ENCODE measurements around the gene KCNA5. TPM values are rescaled to one million over a fixed set of nuclear protein-coding genes. Genes with fewer than 3 reads are reported as not detected.

Gene KCNA5
- total RNA-seq, 1 experiment from 2014 or later: not detected

DNA sequence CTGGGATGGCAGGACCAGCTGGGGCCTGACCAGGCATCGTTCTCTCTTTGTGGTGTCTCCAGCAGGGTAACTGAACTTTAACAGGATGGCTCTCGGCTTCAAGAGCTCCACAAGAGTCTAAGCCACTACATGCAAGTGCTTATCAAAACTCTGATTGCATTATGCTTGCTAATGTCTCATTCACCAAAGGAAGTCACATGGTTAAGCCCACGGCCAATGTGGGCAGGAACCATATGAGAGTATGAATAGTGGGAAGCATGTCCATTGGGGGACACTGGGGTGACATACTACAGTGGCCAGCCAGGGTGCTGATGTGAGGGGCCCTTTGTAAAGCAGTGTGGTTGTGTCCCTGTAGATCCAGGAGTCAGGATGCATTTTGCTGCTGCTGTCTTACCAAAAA is 35.0 kb upstream of the KCNA5 start:
- CTCF ChIA-PET: no interaction called here
- Histone ChIP-seq H3K27me3 (ENCODE audit: insufficient read depth, low read length) (peaks cover 57% of the 10 kb centered on the region), H3K36me3 (ENCODE audit: control insufficient read depth in 1 of 2, insufficient read depth in 2 of 2, low read length in 2 of 2) (no peaks in the 10 kb centered on the region), H4K20me1 (ENCODE audit: insufficient read depth) (no peaks in the 10 kb centered on the region), H3K27ac (ENCODE audit: low read depth, low read length) (no peak overlapping the region), H2AFZ (ENCODE audit: low read depth, low read length, poor library complexity, severe bottlenecking) (no peak overlapping the region), H3K4me1 (ENCODE audit: control insufficient read depth in 1 of 2, insufficient read depth in 2 of 2, low read length in 2 of 2) (no peaks in the 10 kb centered on the region), H3K4me2 (ENCODE audit: low read length) (no peak overlapping the region), H3K79me2 (ENCODE audit: insufficient read depth, low read length) (no peaks in the 10 kb centered on the region), H3K9ac (ENCODE audit: low read length) (no peak overlapping the region), H3K4me3 (replicated peaks in 1 of 2; ENCODE audit: low read depth in 1 of 2, low read length in 2 of 2) (no peak overlapping the region), H3K9me3 (ENCODE audit: control insufficient read depth in 1 of 2, insufficient read depth in 1 of 2, low read depth in 1 of 2, low read length in 2 of 2) (no peaks in the 10 kb centered on the region), H3K9me2 (ENCODE audit: insufficient read depth) (no peaks in the 10 kb centered on the region)
- POLR2A ChIA-PET: no interaction called here
- no peak for ATAC-seq
- intact Hi-C loops (cut with micrococcal nuclease): no loop called here
- DNase-seq (ENCODE audit: low read depth, low spot score): no peak
- RAD21 ChIA-PET (ENCODE audit: low non-redundant PET in 1 of 2, low total read pairs in 2 of 2, uncharacterized antibody in 2 of 2, unreplicated experiment in 2 of 2): no interaction called here
- no peak for TF ChIP-seq ELF1 (IDR thresholded peaks at IDR 0.05; ENCODE audit: borderline replicate concordance, low read depth)
- TF ChIP-seq EZH2phosphoT487 (IDR thresholded peaks at IDR 0.05; ENCODE audit: borderline replicate concordance): no peak
- TF ChIP-seq ZFX (IDR thresholded peaks at IDR 0.05): no peak
- TF ChIP-seq ZNF274 (IDR thresholded peaks at IDR 0.05; ENCODE audit: low read depth, low read length): no peak
- TF ChIP-seq RAD21 (IDR thresholded peaks at IDR 0.05; ENCODE audit: low read depth): no peak
- TF ChIP-seq EZH2 (IDR thresholded peaks at IDR 0.05): no peak
- TF ChIP-seq, protein P1, sequence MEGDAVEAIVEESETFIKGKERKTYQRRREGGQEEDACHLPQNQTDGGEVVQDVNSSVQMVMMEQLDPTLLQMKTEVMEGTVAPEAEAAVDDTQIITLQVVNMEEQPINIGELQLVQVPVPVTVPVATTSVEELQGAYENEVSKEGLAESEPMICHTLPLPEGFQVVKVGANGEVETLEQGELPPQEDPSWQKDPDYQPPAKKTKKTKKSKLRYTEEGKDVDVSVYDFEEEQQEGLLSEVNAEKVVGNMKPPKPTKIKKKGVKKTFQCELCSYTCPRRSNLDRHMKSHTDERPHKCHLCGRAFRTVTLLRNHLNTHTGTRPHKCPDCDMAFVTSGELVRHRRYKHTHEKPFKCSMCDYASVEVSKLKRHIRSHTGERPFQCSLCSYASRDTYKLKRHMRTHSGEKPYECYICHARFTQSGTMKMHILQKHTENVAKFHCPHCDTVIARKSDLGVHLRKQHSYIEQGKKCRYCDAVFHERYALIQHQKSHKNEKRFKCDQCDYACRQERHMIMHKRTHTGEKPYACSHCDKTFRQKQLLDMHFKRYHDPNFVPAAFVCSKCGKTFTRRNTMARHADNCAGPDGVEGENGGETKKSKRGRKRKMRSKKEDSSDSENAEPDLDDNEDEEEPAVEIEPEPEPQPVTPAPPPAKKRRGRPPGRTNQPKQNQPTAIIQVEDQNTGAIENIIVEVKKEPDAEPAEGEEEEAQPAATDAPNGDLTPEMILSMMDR (IDR thresholded peaks at IDR 0.05 in 2 of 3, conservative IDR thresholded peaks at IDR 0.05 in 1 of 3; ENCODE audit: borderline replicate concordance in 1 of 3, insufficient read depth in 1 of 3, low read depth in 2 of 3, low read length in 2 of 3): no peak
- TF ChIP-seq FOSL1 (IDR thresholded peaks at IDR 0.05; ENCODE audit: low read depth): no peak
- TF ChIP-seq, protein P2, sequence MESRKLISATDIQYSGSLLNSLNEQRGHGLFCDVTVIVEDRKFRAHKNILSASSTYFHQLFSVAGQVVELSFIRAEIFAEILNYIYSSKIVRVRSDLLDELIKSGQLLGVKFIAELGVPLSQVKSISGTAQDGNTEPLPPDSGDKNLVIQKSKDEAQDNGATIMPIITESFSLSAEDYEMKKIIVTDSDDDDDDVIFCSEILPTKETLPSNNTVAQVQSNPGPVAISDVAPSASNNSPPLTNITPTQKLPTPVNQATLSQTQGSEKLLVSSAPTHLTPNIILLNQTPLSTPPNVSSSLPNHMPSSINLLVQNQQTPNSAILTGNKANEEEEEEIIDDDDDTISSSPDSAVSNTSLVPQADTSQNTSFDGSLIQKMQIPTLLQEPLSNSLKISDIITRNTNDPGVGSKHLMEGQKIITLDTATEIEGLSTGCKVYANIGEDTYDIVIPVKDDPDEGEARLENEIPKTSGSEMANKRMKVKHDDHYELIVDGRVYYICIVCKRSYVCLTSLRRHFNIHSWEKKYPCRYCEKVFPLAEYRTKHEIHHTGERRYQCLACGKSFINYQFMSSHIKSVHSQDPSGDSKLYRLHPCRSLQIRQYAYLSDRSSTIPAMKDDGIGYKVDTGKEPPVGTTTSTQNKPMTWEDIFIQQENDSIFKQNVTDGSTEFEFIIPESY (IDR thresholded peaks at IDR 0.05; ENCODE audit: extremely low read depth, insufficient replicate concordance, low read length): no peak
- no peak for TF ChIP-seq JUND (IDR thresholded peaks at IDR 0.05)
- no peak for TF ChIP-seq POLR2A (IDR thresholded peaks at IDR 0.05; ENCODE audit: borderline replicate concordance, extremely low read depth, insufficient read depth, insufficient read length)
- TF ChIP-seq, protein P3, sequence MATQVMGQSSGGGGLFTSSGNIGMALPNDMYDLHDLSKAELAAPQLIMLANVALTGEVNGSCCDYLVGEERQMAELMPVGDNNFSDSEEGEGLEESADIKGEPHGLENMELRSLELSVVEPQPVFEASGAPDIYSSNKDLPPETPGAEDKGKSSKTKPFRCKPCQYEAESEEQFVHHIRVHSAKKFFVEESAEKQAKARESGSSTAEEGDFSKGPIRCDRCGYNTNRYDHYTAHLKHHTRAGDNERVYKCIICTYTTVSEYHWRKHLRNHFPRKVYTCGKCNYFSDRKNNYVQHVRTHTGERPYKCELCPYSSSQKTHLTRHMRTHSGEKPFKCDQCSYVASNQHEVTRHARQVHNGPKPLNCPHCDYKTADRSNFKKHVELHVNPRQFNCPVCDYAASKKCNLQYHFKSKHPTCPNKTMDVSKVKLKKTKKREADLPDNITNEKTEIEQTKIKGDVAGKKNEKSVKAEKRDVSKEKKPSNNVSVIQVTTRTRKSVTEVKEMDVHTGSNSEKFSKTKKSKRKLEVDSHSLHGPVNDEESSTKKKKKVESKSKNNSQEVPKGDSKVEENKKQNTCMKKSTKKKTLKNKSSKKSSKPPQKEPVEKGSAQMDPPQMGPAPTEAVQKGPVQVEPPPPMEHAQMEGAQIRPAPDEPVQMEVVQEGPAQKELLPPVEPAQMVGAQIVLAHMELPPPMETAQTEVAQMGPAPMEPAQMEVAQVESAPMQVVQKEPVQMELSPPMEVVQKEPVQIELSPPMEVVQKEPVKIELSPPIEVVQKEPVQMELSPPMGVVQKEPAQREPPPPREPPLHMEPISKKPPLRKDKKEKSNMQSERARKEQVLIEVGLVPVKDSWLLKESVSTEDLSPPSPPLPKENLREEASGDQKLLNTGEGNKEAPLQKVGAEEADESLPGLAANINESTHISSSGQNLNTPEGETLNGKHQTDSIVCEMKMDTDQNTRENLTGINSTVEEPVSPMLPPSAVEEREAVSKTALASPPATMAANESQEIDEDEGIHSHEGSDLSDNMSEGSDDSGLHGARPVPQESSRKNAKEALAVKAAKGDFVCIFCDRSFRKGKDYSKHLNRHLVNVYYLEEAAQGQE (IDR thresholded peaks at IDR 0.05; ENCODE audit: low read depth): no peak
- no peak for TF ChIP-seq EGR1 (IDR thresholded peaks at IDR 0.05; ENCODE audit: low read depth)
- TF ChIP-seq SP1 (IDR thresholded peaks at IDR 0.05; ENCODE audit: low read depth): no peak
- TF ChIP-seq, protein P4, sequence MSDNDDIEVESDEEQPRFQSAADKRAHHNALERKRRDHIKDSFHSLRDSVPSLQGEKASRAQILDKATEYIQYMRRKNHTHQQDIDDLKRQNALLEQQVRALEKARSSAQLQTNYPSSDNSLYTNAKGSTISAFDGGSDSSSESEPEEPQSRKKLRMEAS (IDR thresholded peaks at IDR 0.05): no peak
- BruUV-seq (replicated peaks): no TSS peak

All from HCT116 (cell line).